GM18498 (cell line): ENCODE data around the gene RALBP1.

Experiments
- ATAC-seq: cut with Tn5 transposase; IDR thresholded peaks from one replicate; pipeline ENCODE4 v1.9.1; 2021; ENCODE audit warnings: mild to moderate bottlenecking, moderate library complexity; ENCODE audit not compliant: unreplicated experiment

The RALBP1 gene

GRCh38 chr18:9546468-9546867, 71.2 kb downstream of the RALBP1 start:
- no peak for ATAC-seq

- ATAC-seq, result no peak
Measured at GRCh38 chr18:9547782-9548181, 72.5 kb downstream of the RALBP1 start.

GRCh38 chr18:9549405-9549804, 74.1 kb downstream of the RALBP1 start:
- ATAC-seq, result no peak

GRCh38 chr18:9550429-9550828, 75.1 kb downstream of the RALBP1 start:
- no peak for ATAC-seq

GRCh38 chr18:9552191-9552590, 76.9 kb downstream of the RALBP1 start:
- no peak for ATAC-seq

- no peak for ATAC-seq
Measured at GRCh38 chr18:9552616-9553015, 77.3 kb downstream of the RALBP1 start.

- no peak for ATAC-seq
Measured at GRCh38 chr18:9557250-9557943, 82.1 kb downstream of the RALBP1 start.

GRCh38 chr18:9558387-9559064, 83.2 kb downstream of the RALBP1 start:
- no peak for ATAC-seq

GRCh38 chr18:9559253-9559652, 83.9 kb downstream of the RALBP1 start:
- no peak for ATAC-seq

- no peak for ATAC-seq
Measured at GRCh38 chr18:9561759-9562158, 86.4 kb downstream of the RALBP1 start.

- ATAC-seq, result no peak
Measured at GRCh38 chr18:9562584-9562983, 87.3 kb downstream of the RALBP1 start.

GRCh38 chr18:9563331-9563730, 88.0 kb downstream of the RALBP1 start:
- no peak for ATAC-seq

- ATAC-seq, result no peak
Measured at GRCh38 chr18:9565407-9565806, 90.1 kb downstream of the RALBP1 start.

GRCh38 chr18:9568186-9568585, 92.9 kb downstream of the RALBP1 start:
- no peak for ATAC-seq

- ATAC-seq, result no peak
Measured at GRCh38 chr18:9569178-9569577, 93.9 kb downstream of the RALBP1 start.

- ATAC-seq, result no peak
Measured at GRCh38 chr18:9570255-9570654, 94.9 kb downstream of the RALBP1 start.

- ATAC-seq, result no peak
Measured at GRCh38 chr18:9571546-9571945, 96.2 kb downstream of the RALBP1 start.

- ATAC-seq, result no peak
Measured at GRCh38 chr18:9574473-9575115, 99.3 kb downstream of the RALBP1 start.

GRCh38 chr18:9575558-9575957, 100.2 kb downstream of the RALBP1 start:
- ATAC-seq, result no peak

- ATAC-seq, result no peak
Measured at GRCh38 chr18:9577361-9577760, 102.0 kb downstream of the RALBP1 start.

GRCh38 chr18:9578306-9578705, 103.0 kb downstream of the RALBP1 start:
- ATAC-seq, result no peak

- no peak for ATAC-seq
Measured at GRCh38 chr18:9581667-9582066, 106.4 kb downstream of the RALBP1 start.
